ENCODE measurements around the gene EFNB3. TPM values are rescaled to one million over a fixed set of nuclear protein-coding genes. Genes with fewer than 3 reads are reported as not detected.
A peak's percentile ranks its signal among the peaks of the same experiment; 100 is the strongest.

The EFNB3 gene
- total and polyA plus RNA-seq, 2 of the 13 experiments (the other 11 are each of a cell fraction or from before 2014, with no cell fraction given), result 0.07 to 0.25 TPM

GRCh38 chr17:7686222-7687071, 18.6 kb upstream of the EFNB3 start (continued):
- TF ChIP-seq ZNF775 (CRISPR knock-in tag; IDR thresholded peaks at IDR 0.05; ENCODE audit: borderline replicate concordance) (peak; percentile 58; the same call in 1 of the 2 replicates), RXRB (CRISPR knock-in tag; IDR thresholded peaks at IDR 0.05; ENCODE audit: borderline replicate concordance) (0 out of 2 replicates have a peak, but pooled peaks have one; percentile 9), ZNF367 (CRISPR knock-in tag; IDR thresholded peaks at IDR 0.05; ENCODE audit: borderline replicate concordance) (no peak), ZNF576 (CRISPR knock-in tag; IDR thresholded peaks at IDR 0.05) (no peak), ZBTB49 (CRISPR knock-in tag; IDR thresholded peaks at IDR 0.05; ENCODE audit: borderline replicate concordance) (no peak), CCAR2 (optimal IDR thresholded peaks at IDR 0.05; ENCODE audit: low read depth, low read length) (peak; percentile 44), MYNN (CRISPR knock-in tag; IDR thresholded peaks at IDR 0.05; ENCODE audit: low read depth) (0 out of 2 replicates have a peak, but pooled peaks have one; percentile 54), NPAS2 (CRISPR knock-in tag; IDR thresholded peaks at IDR 0.05; ENCODE audit: borderline replicate concordance) (no peak), POLR2A (IDR thresholded peaks at IDR 0.05; ENCODE audit: insufficient read depth in 1 of 2, low read depth in 2 of 2, low read length in 2 of 2) (peak; percentile 75 to 87), ZNF256 (CRISPR knock-in tag; conservative IDR thresholded peaks at IDR 0.05) (no peak; the same call in 1 of the 2 replicates), ZFAT (CRISPR knock-in tag; conservative IDR thresholded peaks at IDR 0.05) (no peak), HOXA5 (CRISPR knock-in tag; IDR thresholded peaks at IDR 0.05) (0 out of 2 replicates have a peak, but pooled peaks have one; percentile 29), PAX8 (CRISPR knock-in tag; IDR thresholded peaks at IDR 0.05; ENCODE audit: borderline replicate concordance) (0 out of 2 replicates have a peak, but pooled peaks have one; percentile 56), ZMAT3 (CRISPR knock-in tag; conservative IDR thresholded peaks at IDR 0.05) (0 out of 2 replicates have a peak, but pooled peaks have one; percentile 10), BORCS8-MEF2B (CRISPR knock-in tag; IDR thresholded peaks at IDR 0.05) (no peak), ZNF12 (CRISPR knock-in tag; IDR thresholded peaks at IDR 0.05) (no peak), ZSCAN22 (CRISPR knock-in tag; IDR thresholded peaks at IDR 0.05) (no peak), JUN (CRISPR knock-in tag; IDR thresholded peaks at IDR 0.05) (no peak), ZNF501 (CRISPR knock-in tag; IDR thresholded peaks at IDR 0.05) (0 out of 2 replicates have a peak, but pooled peaks have one; percentile 9), CENPX (CRISPR knock-in tag; IDR thresholded peaks at IDR 0.05) (no peak), ZSCAN20 (CRISPR knock-in tag; IDR thresholded peaks at IDR 0.05; ENCODE audit: borderline replicate concordance) (no peak)
- TF ChIP-seq, protein P1, sequence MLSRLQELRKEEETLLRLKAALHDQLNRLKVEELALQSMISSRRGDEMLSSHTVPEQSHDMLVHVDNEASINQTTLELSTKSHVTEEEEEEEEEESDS (CRISPR knock-in tag; IDR thresholded peaks at IDR 0.05; ENCODE audit: borderline replicate concordance), result 0 out of 2 replicates have a peak, but pooled peaks have one; percentile 23
- TF ChIP-seq, protein P2, sequence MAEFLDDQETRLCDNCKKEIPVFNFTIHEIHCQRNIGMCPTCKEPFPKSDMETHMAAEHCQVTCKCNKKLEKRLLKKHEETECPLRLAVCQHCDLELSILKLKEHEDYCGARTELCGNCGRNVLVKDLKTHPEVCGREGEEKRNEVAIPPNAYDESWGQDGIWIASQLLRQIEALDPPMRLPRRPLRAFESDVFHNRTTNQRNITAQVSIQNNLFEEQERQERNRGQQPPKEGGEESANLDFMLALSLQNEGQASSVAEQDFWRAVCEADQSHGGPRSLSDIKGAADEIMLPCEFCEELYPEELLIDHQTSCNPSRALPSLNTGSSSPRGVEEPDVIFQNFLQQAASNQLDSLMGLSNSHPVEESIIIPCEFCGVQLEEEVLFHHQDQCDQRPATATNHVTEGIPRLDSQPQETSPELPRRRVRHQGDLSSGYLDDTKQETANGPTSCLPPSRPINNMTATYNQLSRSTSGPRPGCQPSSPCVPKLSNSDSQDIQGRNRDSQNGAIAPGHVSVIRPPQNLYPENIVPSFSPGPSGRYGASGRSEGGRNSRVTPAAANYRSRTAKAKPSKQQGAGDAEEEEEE (CRISPR knock-in tag; IDR thresholded peaks at IDR 0.05; ENCODE audit: borderline replicate concordance), result no peak

Measured in HepG2 (cell line).